H9 (cell line): ENCODE data around the gene SLC12A5. TPM values are rescaled to one million over a fixed set of nuclear protein-coding genes. Genes with fewer than 3 reads are reported as not detected.

Experiments
- DNase-seq: peaks from one replicate; pipeline ENCODE4 v3.0.0-alpha.2; 2017
- H2AFZ ChIP-seq: one replicate; pipeline ENCODE4 v1.6.1; 2013; ENCODE audit warnings: mild to moderate bottlenecking, low read length, control low read depth, moderate library complexity
- H2AK5ac ChIP-seq: 2 replicates; pipeline ENCODE4 v1.6.1; 2013; ENCODE audit warnings: low read length, control low read depth, mixed read lengths; ENCODE audit not compliant: insufficient read length
- H2BK120ac ChIP-seq: one replicate; pipeline ENCODE4 v1.6.1; 2013; ENCODE audit warnings: low read depth, mild to moderate bottlenecking, low read length, control low read depth, inconsistent platforms; ENCODE audit not compliant: poor library complexity, severe bottlenecking
- H2BK12ac ChIP-seq: 2 replicates; pipeline ENCODE4 v1.6.1; 2013; ENCODE audit warnings: low read length, control low read depth, mixed read lengths, low read depth; ENCODE audit not compliant: insufficient read length
- H2BK15ac ChIP-seq: 2 replicates; pipeline ENCODE4 v1.6.1; 2013; ENCODE audit warnings: low read depth, low read length, control low read depth
- H2BK20ac ChIP-seq: one replicate; pipeline ENCODE4 v1.6.1; 2013; ENCODE audit warnings: low read depth, mild to moderate bottlenecking, low read length, control low read depth, inconsistent platforms; ENCODE audit not compliant: poor library complexity, severe bottlenecking
- H2BK5ac ChIP-seq: 2 replicates; pipeline ENCODE4 v1.6.1; 2013; ENCODE audit warnings: low read length, control low read depth, mixed read lengths; ENCODE audit not compliant: insufficient read length
- H3K14ac ChIP-seq: 2 replicates; pipeline ENCODE4 v1.6.1; 2013; ENCODE audit warnings: low read length, control low read depth; ENCODE audit not compliant: insufficient read depth
- H3K18ac ChIP-seq: 2 replicates; pipeline ENCODE4 v1.6.1; 2013; ENCODE audit warnings: low read depth, mild to moderate bottlenecking, mixed read lengths, low read length, control low read depth; ENCODE audit not compliant: insufficient read length
- H3K23ac ChIP-seq: 2 replicates; pipeline ENCODE4 v1.6.1; 2013; ENCODE audit warnings: low read length, control low read depth, mixed read lengths, low read depth; ENCODE audit not compliant: insufficient read length
- H3K23me2 ChIP-seq: 2 replicates; pipeline ENCODE4 v1.6.1; 2013; ENCODE audit warnings: low read depth, mild to moderate bottlenecking, mixed read lengths, low read length, control low read depth; ENCODE audit not compliant: insufficient read length, poor library complexity, severe bottlenecking
- H3K27ac ChIP-seq: 2 replicates; pipeline ENCODE4 v1.5.1; 2013; ENCODE audit warnings: low read length, control low read depth, mixed read lengths, low read depth; ENCODE audit not compliant: insufficient read length
- H3K27me3 ChIP-seq: 2 replicates; pipeline ENCODE4 v1.6.1; 2013; ENCODE audit warnings: low read length, control low read depth, inconsistent platforms; ENCODE audit not compliant: insufficient read depth
- H3K4ac ChIP-seq: 2 replicates; pipeline ENCODE4 v1.6.1; 2013; ENCODE audit warnings: low read depth, mild to moderate bottlenecking, control low read depth, inconsistent platforms, low read length, moderate library complexity
- H3K4me1 ChIP-seq: 2 replicates; pipeline ENCODE4 v1.6.1; 2013; ENCODE audit warnings: low read length, control low read depth, inconsistent platforms; ENCODE audit not compliant: insufficient read depth
- H3K4me2 ChIP-seq: 2 replicates; pipeline ENCODE4 v1.6.1; 2013; ENCODE audit warnings: low read length, control low read depth, mixed read lengths; ENCODE audit not compliant: insufficient read length, insufficient read depth
- H3K56ac ChIP-seq: 2 replicates; pipeline ENCODE4 v1.6.1; 2013; ENCODE audit warnings: low read depth, mild to moderate bottlenecking, mixed read lengths, low read length, control low read depth; ENCODE audit not compliant: insufficient read length
- H3K79me1 ChIP-seq: 2 replicates; pipeline ENCODE4 v1.6.1; 2013; ENCODE audit warnings: low read depth, mild to moderate bottlenecking, moderate library complexity, low read length, control low read depth, inconsistent platforms; ENCODE audit not compliant: insufficient read depth, poor library complexity, severe bottlenecking
- H3K79me2 ChIP-seq: 2 replicates; pipeline ENCODE4 v1.6.1; 2013; ENCODE audit warnings: low read length, control low read depth, inconsistent platforms; ENCODE audit not compliant: insufficient read depth
- H3K9ac ChIP-seq: 2 replicates; pipeline ENCODE4 v1.6.1; 2013; ENCODE audit warnings: low read length, control low read depth, mixed read lengths; ENCODE audit not compliant: insufficient read length; ENCODE audit errors: extremely low read depth
- H3K9me3 ChIP-seq: one replicate; pipeline ENCODE4 v1.6.1; 2013; ENCODE audit warnings: low read depth, low read length, inconsistent platforms; ENCODE audit not compliant: control insufficient read depth
- H3T11ph ChIP-seq: one replicate; pipeline ENCODE4 v1.6.1; 2013; ENCODE audit warnings: mild to moderate bottlenecking, low read length, control low read depth, inconsistent platforms
- H4K20me1 ChIP-seq: one replicate; pipeline ENCODE4 v1.6.1; 2013; ENCODE audit not compliant: control insufficient read depth, insufficient read length, insufficient read depth
- H4K5ac ChIP-seq: 2 replicates; pipeline ENCODE4 v1.6.1; 2013; ENCODE audit warnings: low read depth, mild to moderate bottlenecking, mixed read lengths, low read length, control low read depth; ENCODE audit not compliant: insufficient read length
- H4K8ac ChIP-seq: replicated peaks from 2 replicates; pipeline ENCODE4 v1.6.1; 2013; ENCODE audit warnings: low read length, control low read depth, mixed read lengths, low read depth; ENCODE audit not compliant: insufficient read length
- H4K91ac ChIP-seq: 2 replicates; pipeline ENCODE4 v1.6.1; 2013; ENCODE audit warnings: low read depth, mild to moderate bottlenecking, moderate library complexity, mixed read lengths, low read length, control low read depth; ENCODE audit not compliant: insufficient read length
- H3K27ac Mint-ChIP-seq, 3 experiments: 2 replicates in 2 of 3; 3 replicates in 1 of 3; pipeline ENCODE4 v1.8.0; 2020 to 2021; ENCODE audit warnings: mixed read lengths in 3 of 3, mild to moderate bottlenecking in 1 of 3, moderate library complexity in 1 of 3
- H3K27me3 Mint-ChIP-seq: 2 replicates; pipeline ENCODE4 v1.8.0; 2021; ENCODE audit warnings: low read depth, mild to moderate bottlenecking, moderate library complexity, mixed read lengths
- H3K36me3 Mint-ChIP-seq, 3 experiments: 2 replicates in 2 of 3; 3 replicates in 1 of 3; pipeline ENCODE4 v1.8.0; 2020 to 2021; ENCODE audit warnings: low read depth in 3 of 3, mixed read lengths in 3 of 3; ENCODE audit not compliant: insufficient read depth in 1 of 3
- H3K4me1 Mint-ChIP-seq, 2 experiments: 2 replicates each; pipeline ENCODE4 v1.8.0; 2020; ENCODE audit warnings: mixed read lengths in 2 of 2
- H3K4me3 Mint-ChIP-seq, 2 experiments: 2 replicates in 1 of 2; 3 replicates in 1 of 2; pipeline ENCODE4 v1.8.0; 2020 to 2021; ENCODE audit warnings: mild to moderate bottlenecking in 2 of 2, mixed read lengths in 2 of 2, moderate library complexity in 1 of 2
- H3K9me3 Mint-ChIP-seq, 2 experiments: 2 replicates in 1 of 2; 3 replicates in 1 of 2; pipeline ENCODE4 v1.8.0; 2020; ENCODE audit warnings: mild to moderate bottlenecking in 2 of 2, mixed read lengths in 2 of 2, moderate library complexity in 1 of 2
- total RNA-seq: library from RNA; stranded (reverse); gene quantifications from 2 replicates; pipeline ENCODE4 v1.2.1, GENCODE V29; 2021
- TF ChIP-seq, protein P1 (sequence below): fragments of 200-600 bp; sonication (generic); conservative IDR thresholded peaks from 3 replicates; pipeline ENCODE4 v1.8.0; 2021; ENCODE audit warnings: antibody characterized with exemption, mild to moderate bottlenecking

Gene SLC12A5
- total RNA-seq, 1 experiment from 2014 or later = 8.7 TPM

DNA sequence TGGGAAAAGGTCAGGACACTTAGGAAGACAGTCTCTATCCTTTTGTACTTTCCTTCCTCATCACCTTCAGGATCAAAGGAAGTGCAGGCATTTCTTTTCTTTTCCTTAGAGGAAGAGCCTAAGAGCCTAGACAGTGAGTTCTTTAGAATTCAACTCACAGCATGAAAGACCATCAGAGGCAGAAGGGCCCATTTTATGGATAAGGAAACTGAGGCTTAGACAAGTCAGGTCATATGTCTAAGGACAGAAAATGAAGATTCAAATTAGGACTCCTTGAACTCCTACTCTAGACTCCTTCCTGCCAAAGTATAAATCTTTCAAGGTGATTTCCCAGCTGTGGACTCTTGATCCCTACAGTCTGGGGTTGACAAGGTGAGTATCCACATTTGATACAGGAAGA lies 20.8 kb downstream of the SLC12A5 start:
- Histone ChIP-seq H2BK5ac (no peak overlapping the region), H3K23me2 (no peaks in the 10 kb centered on the region), H3K79me2 (no peaks in the 10 kb centered on the region), H4K91ac (no peak overlapping the region), H3K14ac (no peak overlapping the region; the same call in 1 of the 2 replicates), H3K9ac (no peak overlapping the region), H3K23ac (no peak overlapping the region), H2BK120ac (no peak overlapping the region), H3T11ph (no peak overlapping the region), H3K9me3 (no peaks in the 10 kb centered on the region), H3K4me1 (no peaks in the 10 kb centered on the region), H3K56ac (no peak overlapping the region), H3K79me1 (no peaks in the 10 kb centered on the region), H2BK12ac (no peak overlapping the region), H2AK5ac (no peak overlapping the region), H2AFZ (no peak overlapping the region), H3K4ac (no peak overlapping the region), H4K8ac (no peak overlapping the region), H3K18ac (no peak overlapping the region), H2BK20ac (no peak overlapping the region), H3K27me3 (peaks cover under 1% of the 10 kb centered on the region; the same call in 1 of the 2 replicates), H2BK15ac (no peak overlapping the region), H3K27ac (no peak overlapping the region), H3K4me2 (no peak overlapping the region), H4K20me1 (no peaks in the 10 kb centered on the region), H4K5ac (no peak overlapping the region)
- no peaks in the 10 kb centered on the region for H3K4me1 Mint-ChIP-seq
- no peak overlapping the region for H3K27ac Mint-ChIP-seq
- TF ChIP-seq, protein P1, sequence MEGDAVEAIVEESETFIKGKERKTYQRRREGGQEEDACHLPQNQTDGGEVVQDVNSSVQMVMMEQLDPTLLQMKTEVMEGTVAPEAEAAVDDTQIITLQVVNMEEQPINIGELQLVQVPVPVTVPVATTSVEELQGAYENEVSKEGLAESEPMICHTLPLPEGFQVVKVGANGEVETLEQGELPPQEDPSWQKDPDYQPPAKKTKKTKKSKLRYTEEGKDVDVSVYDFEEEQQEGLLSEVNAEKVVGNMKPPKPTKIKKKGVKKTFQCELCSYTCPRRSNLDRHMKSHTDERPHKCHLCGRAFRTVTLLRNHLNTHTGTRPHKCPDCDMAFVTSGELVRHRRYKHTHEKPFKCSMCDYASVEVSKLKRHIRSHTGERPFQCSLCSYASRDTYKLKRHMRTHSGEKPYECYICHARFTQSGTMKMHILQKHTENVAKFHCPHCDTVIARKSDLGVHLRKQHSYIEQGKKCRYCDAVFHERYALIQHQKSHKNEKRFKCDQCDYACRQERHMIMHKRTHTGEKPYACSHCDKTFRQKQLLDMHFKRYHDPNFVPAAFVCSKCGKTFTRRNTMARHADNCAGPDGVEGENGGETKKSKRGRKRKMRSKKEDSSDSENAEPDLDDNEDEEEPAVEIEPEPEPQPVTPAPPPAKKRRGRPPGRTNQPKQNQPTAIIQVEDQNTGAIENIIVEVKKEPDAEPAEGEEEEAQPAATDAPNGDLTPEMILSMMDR = no peak
- H3K9me3 Mint-ChIP-seq = no peaks in the 10 kb centered on the region
- no peak for DNase-seq
- 0 out of 7 replicates have a peak, but pooled peaks cover 0 to 1% (median 0%) of the 10 kb centered on the region in 3 experiments for H3K36me3 Mint-ChIP-seq
- H3K4me3 Mint-ChIP-seq = no peak overlapping the region
- peaks cover 60% of the 10 kb centered on the region for H3K27me3 Mint-ChIP-seq
